Measurements from ENCODE around the gene KCNQ1.

Gene KCNQ1

DNA sequence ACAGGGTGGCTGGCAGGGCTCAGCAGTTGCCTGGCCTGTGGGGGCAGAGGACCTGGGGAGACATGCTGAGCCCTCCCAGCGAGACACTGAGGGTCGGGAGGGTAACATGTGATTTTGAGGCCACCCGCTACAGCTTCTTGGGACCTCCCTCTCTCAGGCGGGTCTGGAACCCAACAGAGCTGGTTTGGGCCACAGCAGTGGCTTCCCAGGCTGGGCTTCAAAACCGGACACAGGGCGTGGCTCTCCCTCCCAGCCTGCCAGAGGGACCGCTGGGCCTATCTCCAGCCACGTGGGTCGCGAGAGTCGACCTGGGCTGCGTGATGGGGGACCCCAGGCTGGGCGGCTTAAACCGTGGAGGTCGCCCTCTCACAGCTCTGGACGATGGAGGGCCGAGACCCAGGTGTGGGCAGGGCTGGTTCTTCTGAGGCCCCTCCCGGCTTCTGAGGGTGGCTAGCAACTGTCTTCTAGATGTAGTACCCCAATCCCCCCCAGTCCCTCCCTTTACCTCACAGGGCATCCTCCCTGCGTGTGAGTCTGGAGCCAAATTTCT lies 91.7 kb downstream of the KCNQ1 start:
- H3K4me3 ChIP-seq (ENCODE audit: low read length) = no peak overlapping the region
- no peaks in the 10 kb centered on the region for H3K36me3 ChIP-seq (ENCODE audit: control insufficient read depth, insufficient read depth, low read length)
- H3K27me3 ChIP-seq (ENCODE audit: control insufficient read depth, insufficient read depth, low read length) = no peaks in the 10 kb centered on the region

GRCh38 chr11:2537010-2537705 lies 92.3 kb downstream of the KCNQ1 start:
- Histone ChIP-seq H3K27ac (ENCODE audit: low read depth, low read length) (no peak overlapping the region), H3K4me3 (ENCODE audit: low read length) (no peak overlapping the region), H3K9ac (ENCODE audit: low read length) (no peak overlapping the region), H3K36me3 (ENCODE audit: control insufficient read depth, insufficient read depth, low read length) (no peaks in the 10 kb centered on the region), H3K27me3 (ENCODE audit: control insufficient read depth, insufficient read depth, low read length) (no peaks in the 10 kb centered on the region), H3K4me1 (ENCODE audit: control insufficient read depth, insufficient read depth, low read length) (no peaks in the 10 kb centered on the region)

More for the DNA sequence above, 91.7 kb downstream of the KCNQ1 start:
- no peak overlapping the region for H3K9ac ChIP-seq (ENCODE audit: low read length)
- no peaks in the 10 kb centered on the region for H3K4me1 ChIP-seq (ENCODE audit: control insufficient read depth, insufficient read depth, low read length)
- no peak overlapping the region for H3K27ac ChIP-seq (ENCODE audit: low read depth, low read length)

DNA sequence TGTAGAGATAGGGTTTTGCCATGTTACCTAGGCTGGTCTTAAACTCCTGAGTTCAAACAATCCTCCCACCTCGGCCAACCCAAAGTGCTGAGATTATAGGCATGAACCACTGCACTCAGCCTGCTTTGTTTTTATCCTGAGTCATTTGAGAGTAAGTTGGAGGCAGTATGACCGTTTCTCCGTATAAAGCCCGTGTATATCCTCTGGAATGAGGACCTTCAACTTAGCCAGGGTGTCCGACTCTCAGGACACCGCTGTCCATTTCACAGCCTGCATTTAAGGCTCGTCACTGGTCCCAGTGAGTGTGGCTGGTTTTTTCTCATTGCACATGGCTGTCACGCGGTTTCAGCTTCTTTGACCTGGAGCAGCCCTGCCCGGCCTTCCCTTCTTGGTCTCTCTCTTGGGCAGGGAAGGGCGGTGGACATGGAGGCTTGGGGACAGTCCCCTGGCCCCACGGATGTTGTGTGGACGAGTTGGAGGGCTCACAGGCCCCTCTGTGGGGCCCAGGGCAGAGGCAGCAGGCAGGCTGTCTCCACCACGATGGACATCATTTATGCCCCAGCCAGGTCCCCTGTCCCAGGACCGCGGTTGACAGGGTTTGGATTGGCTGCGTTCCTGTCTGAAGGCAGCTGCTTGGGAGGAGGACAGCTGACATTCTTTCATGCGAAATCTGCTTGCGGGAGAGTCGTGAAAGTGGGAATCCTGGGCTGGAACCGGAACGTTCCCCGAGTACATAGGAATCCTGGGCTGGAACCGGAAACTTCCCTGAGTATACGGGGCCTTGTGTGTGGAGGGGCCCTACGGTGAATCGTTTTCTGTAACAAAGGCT lies 93.3 kb downstream of the KCNQ1 start:
- no peaks in the 10 kb centered on the region for H3K4me1 ChIP-seq (ENCODE audit: control insufficient read depth, insufficient read depth, low read length)

DNA sequence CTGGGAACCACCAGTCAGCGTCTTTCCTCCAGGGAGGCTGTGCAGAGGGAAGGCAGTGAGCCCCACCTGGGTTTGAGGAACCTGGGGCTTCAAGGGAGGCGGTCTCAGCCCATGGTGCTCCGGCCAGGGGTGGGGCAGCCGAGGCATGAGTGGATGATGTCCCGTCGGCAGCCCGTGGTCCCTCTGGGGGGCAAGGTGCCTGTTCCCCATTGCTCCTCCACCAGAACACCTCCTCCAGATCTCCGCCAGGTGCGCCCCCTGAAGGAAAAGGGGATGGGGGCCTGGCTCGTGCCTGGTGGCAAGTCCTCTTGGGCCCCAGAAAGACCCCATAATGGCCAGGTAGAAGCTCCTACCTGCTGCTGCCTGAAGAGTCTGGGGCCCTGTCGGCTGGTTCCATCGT lies 94.1 kb downstream of the KCNQ1 start:
- Histone ChIP-seq H3K27me3 (ENCODE audit: control insufficient read depth, insufficient read depth, low read length) (no peaks in the 10 kb centered on the region), H3K4me1 (ENCODE audit: control insufficient read depth, insufficient read depth, low read length) (no peaks in the 10 kb centered on the region), H3K27ac (ENCODE audit: low read depth, low read length) (no peak overlapping the region), H3K4me3 (ENCODE audit: low read length) (no peak overlapping the region), H3K9ac (ENCODE audit: low read length) (no peak overlapping the region), H3K36me3 (ENCODE audit: control insufficient read depth, insufficient read depth, low read length) (no peaks in the 10 kb centered on the region)

More for the DNA sequence above, 93.3 kb downstream of the KCNQ1 start:
- Histone ChIP-seq H3K27me3 (ENCODE audit: control insufficient read depth, insufficient read depth, low read length) (no peaks in the 10 kb centered on the region), H3K4me3 (ENCODE audit: low read length) (no peak overlapping the region), H3K9ac (ENCODE audit: low read length) (no peak overlapping the region), H3K36me3 (ENCODE audit: control insufficient read depth, insufficient read depth, low read length) (no peaks in the 10 kb centered on the region), H3K27ac (ENCODE audit: low read depth, low read length) (no peak overlapping the region)

DNA sequence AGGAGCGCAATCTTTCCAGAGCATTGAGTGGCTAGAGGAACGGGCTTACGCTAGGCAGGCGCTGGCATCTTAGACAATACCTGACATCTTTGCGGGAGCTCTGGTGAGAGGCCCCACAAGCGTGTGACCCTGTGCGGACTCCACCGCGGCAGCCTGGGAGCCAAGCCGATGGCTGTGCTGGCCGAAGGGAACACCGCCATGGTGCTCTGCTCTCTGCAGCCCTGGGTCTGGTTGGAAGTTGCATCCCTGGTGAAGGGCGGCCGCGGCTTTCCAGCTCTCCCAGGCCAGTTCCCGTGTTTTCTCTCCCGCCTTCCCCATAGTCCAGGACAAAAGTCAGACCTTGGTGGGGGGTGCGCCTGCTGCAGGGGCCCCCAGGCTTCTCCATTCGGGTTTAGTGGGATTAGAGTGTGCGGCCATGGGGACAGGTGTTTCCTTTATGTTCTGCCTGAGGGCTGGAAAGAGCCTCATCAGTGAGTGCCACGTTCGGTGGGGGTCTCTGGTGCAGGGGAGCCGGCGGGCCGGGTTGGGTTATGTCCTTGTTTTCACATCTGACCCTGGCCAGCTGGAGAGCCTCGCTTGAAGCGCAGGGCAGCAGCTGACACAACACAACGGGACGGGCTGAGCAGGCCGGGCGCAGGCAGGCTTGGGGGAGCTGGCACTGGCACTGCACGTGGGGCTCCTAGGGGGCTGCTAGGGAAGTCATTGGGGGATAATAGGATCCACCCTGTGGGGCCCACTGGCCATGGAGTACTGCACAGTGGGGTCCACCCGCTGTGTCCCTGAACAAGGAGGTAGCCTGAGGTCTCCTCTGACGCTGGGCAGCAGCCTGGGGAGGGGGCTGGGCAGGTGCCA lies 94.8 kb downstream of the KCNQ1 start:
- Histone ChIP-seq H3K9ac (ENCODE audit: low read length) (no peak overlapping the region), H3K36me3 (ENCODE audit: control insufficient read depth, insufficient read depth, low read length) (no peaks in the 10 kb centered on the region), H3K27ac (ENCODE audit: low read depth, low read length) (no peak overlapping the region), H3K4me1 (ENCODE audit: control insufficient read depth, insufficient read depth, low read length) (no peaks in the 10 kb centered on the region), H3K27me3 (ENCODE audit: control insufficient read depth, insufficient read depth, low read length) (no peaks in the 10 kb centered on the region), H3K4me3 (ENCODE audit: low read length) (no peak overlapping the region)

DNA sequence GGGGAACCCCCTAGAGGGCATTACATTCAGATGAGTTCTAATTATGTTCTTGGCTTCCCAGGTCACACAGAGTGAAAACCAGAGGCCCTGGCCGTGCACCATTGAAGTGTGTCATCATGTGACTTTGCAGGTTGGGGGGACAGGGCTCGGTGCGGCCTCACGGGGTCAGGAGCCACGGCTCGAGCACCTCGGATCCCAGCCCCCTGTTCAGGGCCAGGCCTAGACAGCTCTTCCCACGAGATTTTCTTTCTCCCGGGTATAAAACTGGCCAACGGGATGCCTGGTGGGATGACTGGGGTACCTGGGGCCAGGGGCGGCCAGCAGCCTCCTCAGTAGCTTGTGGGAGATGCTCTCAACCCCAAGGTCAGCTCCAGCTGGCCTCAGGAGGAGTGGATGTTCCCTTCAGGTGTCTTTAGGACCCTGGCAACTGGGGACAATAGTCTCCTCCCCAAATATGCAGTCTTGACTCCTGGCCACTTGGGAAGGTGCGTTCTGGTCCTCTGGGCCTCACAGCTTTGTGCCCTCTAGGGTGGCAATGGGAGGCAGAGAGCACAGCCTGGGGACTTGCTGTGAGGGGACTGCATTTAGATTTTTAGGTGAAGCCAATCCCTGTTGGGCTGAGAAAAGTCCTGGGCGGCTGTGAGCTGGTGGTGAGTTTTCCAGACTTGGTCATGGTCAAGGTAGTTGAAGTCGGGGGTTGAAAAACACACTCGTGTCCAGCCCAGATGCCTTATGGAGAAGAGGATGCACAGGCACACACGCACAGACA lies 95.6 kb downstream of the KCNQ1 start:
- no peak overlapping the region for H3K9ac ChIP-seq (ENCODE audit: low read length)
- H3K4me1 ChIP-seq (ENCODE audit: control insufficient read depth, insufficient read depth, low read length) = no peaks in the 10 kb centered on the region
- no peaks in the 10 kb centered on the region for H3K27me3 ChIP-seq (ENCODE audit: control insufficient read depth, insufficient read depth, low read length)
- H3K4me3 ChIP-seq (ENCODE audit: low read length) = no peak overlapping the region
- H3K27ac ChIP-seq (ENCODE audit: low read depth, low read length) = no peak overlapping the region
- no peaks in the 10 kb centered on the region for H3K36me3 ChIP-seq (ENCODE audit: control insufficient read depth, insufficient read depth, low read length)

- Histone ChIP-seq H3K9ac (ENCODE audit: low read length) (no peak overlapping the region), H3K27ac (ENCODE audit: low read depth, low read length) (no peak overlapping the region), H3K27me3 (ENCODE audit: control insufficient read depth, insufficient read depth, low read length) (no peaks in the 10 kb centered on the region), H3K36me3 (ENCODE audit: control insufficient read depth, insufficient read depth, low read length) (no peaks in the 10 kb centered on the region), H3K4me1 (ENCODE audit: control insufficient read depth, insufficient read depth, low read length) (no peaks in the 10 kb centered on the region), H3K4me3 (ENCODE audit: low read length) (no peak overlapping the region)
Measured at GRCh38 chr11:2540992-2541680, 96.3 kb downstream of the KCNQ1 start.

- no peak overlapping the region for H3K27ac ChIP-seq (ENCODE audit: low read depth, low read length)
- H3K4me3 ChIP-seq (ENCODE audit: low read length) = no peak overlapping the region
- H3K9ac ChIP-seq (ENCODE audit: low read length) = no peak overlapping the region
- no peaks in the 10 kb centered on the region for H3K36me3 ChIP-seq (ENCODE audit: control insufficient read depth, insufficient read depth, low read length)
- H3K27me3 ChIP-seq (ENCODE audit: control insufficient read depth, insufficient read depth, low read length) = no peaks in the 10 kb centered on the region
- H3K4me1 ChIP-seq (ENCODE audit: control insufficient read depth, insufficient read depth, low read length) = no peaks in the 10 kb centered on the region
Measured at GRCh38 chr11:2541881-2542361, 97.1 kb downstream of the KCNQ1 start.

DNA sequence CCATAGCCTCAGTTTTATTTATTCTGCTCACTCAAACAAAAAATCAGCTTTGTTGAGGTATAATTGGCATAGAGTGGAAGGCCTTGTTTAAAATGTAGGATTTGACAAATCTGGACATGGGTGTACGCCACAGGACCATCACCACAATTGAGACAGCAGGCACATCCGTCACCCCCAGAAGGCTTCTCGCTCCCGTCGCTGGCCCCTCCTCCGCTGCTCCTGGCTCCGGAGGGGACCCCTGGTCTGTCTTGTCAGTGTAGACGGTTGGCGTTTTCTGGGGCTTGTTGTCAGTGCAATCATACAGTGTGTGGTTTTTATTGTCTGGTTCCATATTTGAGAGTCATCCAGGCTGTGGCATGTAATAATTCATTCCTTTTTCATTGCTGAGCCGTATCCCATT lies 97.6 kb downstream of the KCNQ1 start:
- Histone ChIP-seq H3K9ac (ENCODE audit: low read length) (no peak overlapping the region), H3K4me3 (ENCODE audit: low read length) (no peak overlapping the region), H3K36me3 (ENCODE audit: control insufficient read depth, insufficient read depth, low read length) (no peaks in the 10 kb centered on the region), H3K4me1 (ENCODE audit: control insufficient read depth, insufficient read depth, low read length) (no peaks in the 10 kb centered on the region), H3K27me3 (ENCODE audit: control insufficient read depth, insufficient read depth, low read length) (no peaks in the 10 kb centered on the region), H3K27ac (ENCODE audit: low read depth, low read length) (no peak overlapping the region)

- Histone ChIP-seq H3K4me1 (ENCODE audit: control insufficient read depth, insufficient read depth, low read length) (no peaks in the 10 kb centered on the region), H3K27me3 (ENCODE audit: control insufficient read depth, insufficient read depth, low read length) (no peaks in the 10 kb centered on the region), H3K9ac (ENCODE audit: low read length) (no peak overlapping the region), H3K4me3 (ENCODE audit: low read length) (no peak overlapping the region), H3K36me3 (ENCODE audit: control insufficient read depth, insufficient read depth, low read length) (no peaks in the 10 kb centered on the region), H3K27ac (ENCODE audit: low read depth, low read length) (no peak overlapping the region)
Measured at GRCh38 chr11:2547806-2548205, 103.0 kb downstream of the KCNQ1 start.

- Histone ChIP-seq H3K27ac (ENCODE audit: low read depth, low read length) (no peak overlapping the region), H3K4me1 (ENCODE audit: control insufficient read depth, insufficient read depth, low read length) (no peaks in the 10 kb centered on the region), H3K9ac (ENCODE audit: low read length) (no peak overlapping the region), H3K4me3 (ENCODE audit: low read length) (no peak overlapping the region), H3K27me3 (ENCODE audit: control insufficient read depth, insufficient read depth, low read length) (no peaks in the 10 kb centered on the region), H3K36me3 (ENCODE audit: control insufficient read depth, insufficient read depth, low read length) (no peaks in the 10 kb centered on the region)
Measured at GRCh38 chr11:2548596-2548995, 103.8 kb downstream of the KCNQ1 start.
